NCI-H82 treated with DMSO at 0.1 percent for 48 hours (cell line): ENCODE data around the gene SMPD3.
"Not testable (repeated sequence)": the region's sequence is repeated elsewhere in the genome, so short reads cannot be mapped to it uniquely, and the experiment has no call there.

ENCODE experiments used
- DNase-seq: peaks from one replicate; lab custom pipeline; 2025; ENCODE audit not compliant: unreplicated experiment; lab: John Stamatoyannopoulos, UW

SMPD3 gene

DNA sequence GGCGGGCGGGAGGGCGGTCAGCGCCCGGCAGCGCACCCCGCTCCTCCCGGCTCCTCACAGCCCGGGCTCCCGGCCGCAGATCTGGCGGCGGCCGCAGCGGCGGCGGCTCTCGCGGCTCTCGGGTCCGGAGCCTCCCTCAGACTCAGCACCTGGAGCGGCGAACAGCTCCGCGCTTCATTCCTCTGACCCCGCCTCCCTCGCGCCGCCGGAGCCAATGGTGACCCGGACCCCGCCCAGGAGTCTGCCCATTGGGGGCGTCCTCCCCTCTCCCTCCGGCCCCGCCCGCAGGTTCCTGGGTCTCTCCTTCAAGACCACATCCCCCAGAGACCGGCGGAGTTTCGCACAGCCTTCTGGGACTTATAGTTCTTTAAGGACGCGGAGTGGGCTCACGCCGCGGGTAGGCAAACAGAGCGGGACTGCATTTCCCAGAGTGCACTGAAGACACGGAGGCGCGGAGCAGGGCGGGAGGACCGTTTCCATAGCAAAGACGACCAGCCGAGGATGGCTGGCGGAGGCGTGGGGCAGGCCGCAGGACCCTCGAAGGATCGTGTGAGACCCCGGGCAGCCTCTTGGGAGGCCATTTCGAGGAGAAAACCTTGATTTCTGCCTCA is at the start of gene SMPD3:
Gene SMPD3, minus strand, starts transcription at position 149 of the 611 bp plus-strand sequence. CDS start 76,327 bp downstream, outside the sequence.
- peak; percentile 97 for DNase-seq

DNA sequence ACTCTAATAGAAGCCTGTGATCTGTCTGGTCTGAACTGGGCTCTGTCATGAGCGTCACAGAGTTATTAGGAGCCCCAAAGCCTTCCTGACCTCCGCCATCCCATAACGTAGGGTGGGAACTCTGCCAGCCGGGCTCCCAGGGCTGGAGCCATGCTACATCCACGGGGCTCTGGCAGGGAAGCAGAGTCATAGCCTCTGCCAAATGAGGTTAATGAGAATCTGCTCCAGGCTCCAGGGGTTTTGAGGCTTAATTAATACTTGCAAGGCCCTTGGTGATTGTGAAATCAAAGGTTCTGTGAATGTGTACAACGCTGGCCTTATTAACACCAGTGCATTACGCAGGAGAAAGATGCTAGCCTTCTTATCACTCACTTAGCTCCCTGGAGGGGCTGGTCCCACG is 48.4 kb upstream of the SMPD3 start:
- DNase-seq = no peak

DNA sequence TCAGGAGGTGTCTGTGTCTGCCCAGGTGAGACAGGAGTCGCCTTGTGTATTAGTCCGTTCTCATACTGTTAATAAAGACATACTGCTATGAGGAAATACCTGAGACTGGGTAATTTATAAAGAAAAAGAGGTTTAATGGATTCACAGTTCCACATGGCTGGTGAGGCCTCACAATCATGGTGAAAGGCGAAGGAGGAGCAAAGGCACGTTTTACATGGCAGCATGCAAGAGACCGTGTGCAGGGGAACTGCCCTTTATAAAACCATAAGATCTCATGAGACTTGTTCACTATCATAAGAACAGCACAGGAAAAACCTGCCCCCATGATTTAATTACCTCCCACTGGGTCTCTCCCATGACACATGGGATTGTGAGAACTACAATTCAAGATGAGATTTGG is 46.0 kb upstream of the SMPD3 start:
- not testable (repeated sequence) for DNase-seq

DNA sequence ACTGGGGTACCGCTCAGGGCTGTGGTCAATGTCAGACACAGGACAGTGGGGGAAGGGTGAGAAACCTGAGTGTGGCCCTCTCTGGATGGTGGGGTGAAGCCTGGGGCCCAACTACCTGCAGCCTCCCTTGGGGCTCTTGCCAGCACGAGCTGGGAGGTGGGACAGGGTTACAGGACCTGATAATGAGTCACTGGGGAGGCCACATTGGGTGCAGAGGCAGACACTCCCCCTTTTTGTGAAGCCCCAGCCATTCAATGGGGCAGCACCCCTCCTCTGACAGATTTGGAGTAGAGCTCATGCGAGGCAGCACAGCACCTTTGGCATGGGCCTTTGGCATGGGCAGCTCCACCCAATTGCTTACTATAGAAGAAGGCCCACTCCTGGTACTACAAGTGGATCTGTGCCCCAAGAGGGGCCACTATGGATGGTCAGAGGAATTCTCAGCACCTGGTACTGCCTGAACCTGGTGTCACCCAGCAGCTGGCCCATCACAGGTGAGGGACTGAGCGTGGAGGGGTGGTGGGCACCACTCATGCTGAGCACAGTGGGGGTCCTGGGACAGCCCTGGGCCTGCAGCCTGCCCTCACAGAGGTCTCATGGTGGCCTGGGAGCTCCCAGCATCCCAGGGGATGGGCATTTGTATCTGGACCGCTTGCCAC is 45.2 kb upstream of the SMPD3 start:
- no peak for DNase-seq

DNA sequence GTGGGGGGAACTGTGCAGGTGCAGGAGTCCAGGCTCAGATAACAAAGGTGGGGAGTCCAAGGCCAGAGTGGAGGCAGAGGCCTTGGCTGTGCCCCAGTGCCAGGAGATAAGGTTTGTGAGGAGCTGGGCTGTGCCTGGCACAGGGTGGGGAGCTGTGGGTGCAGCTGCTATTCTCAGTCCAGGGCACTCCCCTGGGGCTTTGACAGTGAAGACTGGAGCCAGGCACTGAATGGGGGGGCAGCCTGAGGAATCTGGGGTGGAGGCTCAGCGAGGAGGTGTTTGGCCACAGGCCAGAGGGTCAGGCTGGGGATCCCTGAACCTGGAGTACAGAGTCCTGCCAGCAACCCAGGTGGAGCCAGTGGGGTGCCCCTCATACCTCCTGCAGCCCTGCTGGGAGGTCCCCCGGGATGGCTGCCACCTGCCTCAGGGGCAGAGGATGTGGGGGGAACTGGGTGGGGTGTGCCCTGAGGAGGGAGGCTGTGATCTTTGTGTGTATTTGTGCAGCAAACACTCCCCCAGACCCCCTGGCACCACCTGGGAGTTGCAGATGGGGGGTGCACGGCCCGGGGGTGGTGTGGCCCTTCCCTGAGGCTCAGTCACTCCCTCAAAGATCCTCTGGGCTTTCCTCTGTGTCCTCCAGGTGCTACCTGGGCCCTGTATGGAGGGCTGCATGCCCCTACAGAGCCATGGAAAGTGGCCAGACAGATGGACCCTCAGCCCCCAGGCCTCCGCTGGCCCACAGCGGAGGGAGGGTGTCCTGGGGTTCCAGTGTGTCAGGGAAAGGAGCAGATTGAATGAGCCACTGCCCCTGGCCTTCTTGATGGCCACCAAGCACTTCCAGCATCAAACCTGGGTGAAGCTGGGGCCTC is 44.5 kb upstream of the SMPD3 start:
- no peak for DNase-seq

DNA sequence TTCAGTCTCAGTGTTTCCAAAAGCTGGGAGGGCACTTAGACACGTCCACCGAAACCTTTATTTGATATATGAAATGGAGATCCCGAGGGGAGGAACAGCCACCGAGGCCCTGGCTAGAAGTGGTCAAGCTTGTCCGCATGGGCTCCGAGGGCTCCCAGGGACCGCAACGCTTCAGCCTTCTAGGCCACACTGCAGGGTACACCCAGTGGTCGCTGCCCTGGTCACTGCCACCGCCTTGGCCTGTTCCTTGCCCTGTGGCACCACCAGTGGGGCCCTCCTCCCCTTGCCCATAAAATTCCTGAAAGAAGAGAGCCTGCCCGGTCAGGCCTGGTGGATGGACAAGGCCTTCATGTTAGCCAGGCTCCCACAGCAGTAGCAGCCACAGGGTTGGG is 43.8 kb upstream of the SMPD3 start:
- no peak for DNase-seq

DNA sequence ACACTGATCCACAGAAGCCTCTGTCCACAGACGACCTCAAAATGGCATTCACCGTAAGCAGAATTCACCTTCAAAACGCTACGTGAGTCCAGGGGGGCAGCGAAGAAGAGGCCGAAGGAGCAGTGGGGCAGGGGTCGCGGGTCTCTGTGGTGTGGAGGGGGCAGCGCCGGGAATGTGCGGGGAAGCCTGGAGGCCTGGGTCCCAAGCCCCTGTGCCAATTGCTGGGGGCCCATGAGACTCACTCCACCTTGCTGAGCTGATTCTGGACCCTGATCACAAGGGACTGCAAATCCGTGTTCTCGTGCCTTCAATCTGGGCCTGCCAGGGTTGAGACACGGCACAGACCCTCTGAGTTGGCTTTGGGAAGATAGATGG is 43.3 kb upstream of the SMPD3 start:
- DNase-seq = no peak

DNA sequence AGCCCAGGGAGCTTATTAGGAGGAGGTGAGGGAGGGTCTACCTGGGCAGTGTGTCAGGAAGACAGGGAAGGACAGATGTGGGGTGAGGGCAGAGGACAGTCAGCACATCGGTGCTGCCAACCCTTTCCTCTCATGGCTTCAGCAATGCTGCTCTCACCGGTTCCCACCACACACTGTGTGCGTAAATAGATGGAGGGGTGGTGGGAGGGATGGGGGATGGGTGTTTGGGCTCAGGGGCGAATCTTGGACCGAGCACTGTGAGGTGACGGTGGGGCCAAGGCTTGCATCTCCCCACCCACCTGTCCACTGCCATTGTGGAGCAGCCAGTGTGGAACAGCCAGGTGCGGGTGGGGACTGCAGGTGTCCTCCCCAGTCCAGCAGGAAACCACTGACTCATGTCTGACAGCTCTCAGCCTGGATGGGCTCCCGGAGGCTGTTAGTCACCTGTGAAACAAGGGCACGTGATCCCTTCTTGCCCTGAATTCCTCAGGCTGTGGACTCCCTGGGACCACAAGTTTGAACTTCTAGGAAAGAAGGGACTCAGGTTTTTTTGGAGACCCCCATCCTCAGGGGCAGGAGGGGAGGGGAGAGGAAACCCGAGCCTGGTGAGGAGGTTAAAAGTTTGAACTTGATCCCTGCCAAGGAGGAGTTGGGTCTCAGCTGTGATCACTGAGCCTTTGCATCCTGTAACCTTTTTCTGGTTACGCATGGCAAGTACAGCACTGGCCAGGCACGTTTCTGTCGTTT is 42.7 kb upstream of the SMPD3 start:
- no peak for DNase-seq

DNA sequence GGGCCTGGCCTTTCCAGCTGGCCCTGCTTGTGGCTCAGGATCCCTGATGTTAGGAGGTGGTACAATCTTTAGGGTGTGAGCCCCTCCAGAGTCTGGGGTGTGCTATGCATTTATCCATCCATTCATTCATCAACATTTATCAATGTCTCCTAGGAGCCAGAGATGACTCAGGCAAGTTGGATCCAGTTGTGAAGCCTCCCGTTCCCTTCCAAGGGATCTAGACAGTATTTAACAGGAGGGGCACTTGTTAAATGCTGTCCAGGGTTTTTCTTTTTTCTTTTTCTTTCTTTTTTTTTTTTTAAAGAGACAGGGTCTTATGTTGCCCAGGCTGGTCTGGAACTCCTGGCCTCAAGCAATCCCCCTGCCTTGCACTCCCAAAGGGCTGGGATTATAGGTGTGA is 42.0 kb upstream of the SMPD3 start:
- no peak for DNase-seq

DNA sequence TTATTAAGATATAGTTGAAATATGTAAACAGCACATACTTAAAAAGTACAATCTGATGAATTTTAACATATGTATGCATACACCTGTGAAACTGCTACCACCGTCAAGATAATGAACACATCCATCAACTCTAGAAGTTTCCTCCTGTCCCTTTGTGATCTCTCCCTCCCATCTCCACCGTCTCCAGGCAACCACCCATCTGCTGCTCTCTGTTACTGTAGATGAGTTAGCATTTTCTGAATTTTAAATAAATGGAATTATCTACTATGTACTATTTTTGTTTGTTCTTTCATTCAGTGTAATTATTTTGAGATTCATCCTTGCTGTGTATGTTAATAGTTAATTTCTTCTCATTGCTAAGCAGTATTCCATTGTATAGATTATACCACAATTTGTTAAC is 40.2 kb upstream of the SMPD3 start:
- no peak for DNase-seq

DNA sequence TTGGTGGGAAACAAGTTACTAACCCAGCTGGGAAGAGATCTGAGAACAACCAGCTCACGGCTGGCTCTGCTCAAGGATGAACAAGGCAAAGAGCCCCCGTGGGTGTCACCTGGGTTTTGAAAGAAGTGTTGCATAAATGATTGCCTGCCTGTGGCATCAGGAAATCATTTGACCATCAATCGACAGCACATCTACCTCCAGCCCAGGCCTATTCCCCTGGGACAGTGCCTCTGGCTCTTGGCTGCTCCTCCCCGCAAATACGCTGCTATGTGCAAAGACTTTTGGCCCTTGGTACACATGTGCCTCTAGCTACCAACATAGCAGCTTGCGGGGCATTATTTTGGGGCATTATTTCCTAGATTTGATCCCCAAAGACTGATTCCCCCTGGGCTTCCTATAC is 39.4 kb upstream of the SMPD3 start:
- DNase-seq = no peak

DNA sequence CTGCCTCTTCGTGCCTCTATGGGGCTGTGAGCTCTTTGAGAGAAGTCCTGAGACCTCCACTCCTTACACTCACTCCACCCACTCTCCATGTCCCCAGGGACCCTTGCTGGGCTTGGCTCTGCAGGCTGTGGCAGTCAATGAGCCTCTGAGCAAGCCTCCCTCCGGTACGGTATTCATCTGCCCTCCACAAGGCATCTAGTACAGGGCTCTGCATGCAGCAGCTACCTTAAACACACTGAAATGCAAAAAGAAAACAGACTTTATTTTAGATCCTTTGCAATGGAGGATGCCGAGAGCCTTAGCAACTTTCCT is 38.9 kb upstream of the SMPD3 start:
- DNase-seq = no peak

DNA sequence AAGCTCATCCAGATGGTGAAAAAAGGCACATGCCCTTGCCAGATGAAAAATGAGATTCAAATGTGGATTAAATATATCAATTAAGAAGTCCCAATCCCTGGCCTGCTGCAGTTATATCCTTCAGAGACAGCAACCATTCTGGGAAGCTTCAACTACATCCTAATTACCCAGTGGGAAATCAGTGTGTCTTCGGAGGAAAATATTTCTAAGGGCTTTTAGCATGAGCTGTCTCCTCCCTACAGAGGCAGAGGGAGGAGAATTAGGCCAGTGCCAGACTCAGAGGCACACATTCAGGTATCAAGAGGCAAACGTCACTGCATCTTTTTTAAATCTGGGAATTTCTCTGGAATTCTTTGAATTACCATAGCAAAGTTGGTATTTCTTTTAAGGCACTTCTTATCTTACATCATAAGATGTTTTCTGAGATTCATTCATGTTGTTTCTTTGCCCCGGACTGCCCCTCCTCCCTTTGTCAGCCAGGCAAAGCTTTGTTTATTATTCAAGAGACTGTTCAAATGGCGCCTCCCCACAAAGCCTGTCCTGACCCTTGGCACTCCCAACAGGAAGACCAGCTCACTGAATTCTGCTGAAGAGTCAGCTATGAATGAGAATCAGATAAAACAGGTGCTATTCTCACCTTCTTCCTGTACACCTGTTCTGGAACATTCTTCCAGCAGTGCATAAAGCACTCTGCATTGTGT is 38.3 kb upstream of the SMPD3 start:
- DNase-seq = no peak

DNA sequence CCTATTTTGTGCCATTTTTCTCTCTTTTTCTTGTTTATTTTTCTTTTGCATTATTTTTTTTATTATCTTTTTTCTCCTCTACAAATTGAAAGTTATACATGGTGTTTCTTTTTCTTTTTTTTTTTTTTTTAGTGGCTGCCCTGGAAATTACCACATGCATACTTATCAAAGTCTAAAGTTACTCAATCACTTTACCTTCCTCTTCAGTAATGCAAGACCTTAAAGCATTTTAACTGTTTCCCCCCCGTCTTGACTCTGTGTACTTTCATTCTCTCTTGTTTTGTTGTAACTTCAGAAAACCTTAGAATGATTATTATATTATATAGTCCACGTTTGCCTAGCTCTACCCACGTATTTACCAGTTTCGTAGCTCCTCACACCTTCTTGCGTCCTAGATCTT is 33.3 kb upstream of the SMPD3 start:
- DNase-seq = no peak

DNA sequence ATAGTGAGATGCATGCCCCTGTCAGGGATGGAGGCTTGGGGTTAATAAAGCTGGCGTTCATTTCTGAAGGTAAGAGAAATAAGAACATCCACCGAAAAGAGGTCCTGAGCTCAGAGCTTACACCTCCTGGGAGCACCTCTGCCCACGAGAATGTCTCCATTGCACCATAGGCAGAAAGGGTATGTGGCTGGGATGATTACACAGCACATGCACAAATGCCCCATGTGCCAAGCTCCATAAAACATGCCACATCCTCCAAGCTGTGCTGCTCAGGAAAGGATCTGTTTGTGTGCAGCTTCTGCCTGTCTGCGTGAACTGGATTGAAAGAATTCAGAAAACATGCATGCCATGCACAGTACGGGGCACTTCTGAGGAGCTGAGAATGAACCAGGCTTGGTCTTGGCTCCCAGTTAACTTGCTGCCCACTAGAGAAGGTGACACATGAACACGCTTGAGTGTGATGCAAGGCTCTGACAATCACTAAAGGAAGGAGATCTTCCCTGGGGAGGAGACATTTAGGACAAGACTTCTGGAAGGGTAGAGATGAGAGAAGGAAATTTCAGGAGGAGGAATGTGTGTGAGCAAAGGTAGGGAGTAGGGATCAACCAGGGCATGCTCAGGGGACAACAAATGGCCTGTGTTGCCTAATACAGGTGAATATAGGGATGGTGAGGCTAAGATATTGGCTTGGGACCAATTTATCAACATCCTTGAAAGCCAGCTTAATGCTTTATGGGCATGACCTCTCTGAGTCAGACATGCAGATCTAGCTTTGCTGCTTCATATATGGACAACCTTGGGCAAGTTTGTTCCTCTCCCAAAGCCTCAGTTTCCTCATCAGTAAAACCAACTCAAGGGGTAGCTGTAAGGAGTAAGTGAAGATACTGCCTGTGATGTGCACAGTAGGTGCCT is 32.0 kb upstream of the SMPD3 start:
- no peak for DNase-seq

DNA sequence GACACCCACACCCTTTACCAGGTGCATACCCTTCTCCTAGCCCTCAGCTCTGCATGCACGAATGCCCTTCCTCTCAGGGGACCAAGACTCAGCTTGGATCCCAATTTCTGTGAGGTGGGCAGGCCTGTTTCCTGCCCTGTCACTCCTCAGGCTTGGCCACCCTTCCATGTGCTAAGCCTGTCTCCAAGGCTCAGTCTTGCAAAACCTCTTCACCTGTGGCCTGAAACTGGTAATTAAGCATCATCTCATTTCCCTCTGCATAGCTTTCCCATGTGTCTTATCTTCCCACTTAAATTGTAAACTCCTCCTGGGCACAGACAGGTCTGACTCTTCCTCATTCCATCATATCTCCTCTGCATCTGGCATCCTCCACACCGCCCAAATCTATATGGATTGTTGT is 31.0 kb upstream of the SMPD3 start:
- DNase-seq = no peak

DNA sequence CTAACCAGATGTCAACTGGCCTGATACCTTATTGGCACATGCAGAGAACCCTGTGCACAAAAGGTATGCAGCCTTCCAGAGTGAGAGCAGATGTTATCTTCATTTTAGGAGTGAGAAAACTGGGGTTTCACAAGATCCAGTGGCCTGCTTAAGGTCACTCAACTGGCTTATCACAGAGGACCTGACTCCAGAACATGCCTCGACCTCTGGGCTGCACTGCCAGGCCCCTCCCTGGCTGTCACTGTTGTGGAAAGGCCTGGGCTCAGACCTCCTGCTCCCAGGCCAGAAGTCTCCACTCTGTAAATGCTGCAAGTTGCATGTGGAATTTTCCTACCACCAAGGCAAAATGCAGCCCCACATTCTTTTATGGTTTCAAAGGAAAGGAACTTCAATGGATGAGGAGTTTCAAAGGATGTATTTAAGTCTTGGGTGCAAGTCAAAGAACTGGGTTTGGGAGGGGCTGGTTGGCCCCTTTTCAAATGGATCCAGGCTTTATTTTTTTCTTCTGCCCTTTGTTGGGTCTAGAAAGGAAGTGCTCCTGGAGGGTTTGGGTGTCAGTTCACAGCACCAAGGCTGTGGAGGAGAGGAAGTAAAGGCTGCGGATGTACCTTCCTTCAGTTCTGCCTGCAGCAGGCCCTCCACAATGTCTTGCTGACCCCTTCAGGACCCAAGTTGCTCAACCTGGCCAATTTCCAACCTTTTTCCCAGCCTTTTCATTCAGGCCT is 30.4 kb upstream of the SMPD3 start:
- no peak for DNase-seq

DNA sequence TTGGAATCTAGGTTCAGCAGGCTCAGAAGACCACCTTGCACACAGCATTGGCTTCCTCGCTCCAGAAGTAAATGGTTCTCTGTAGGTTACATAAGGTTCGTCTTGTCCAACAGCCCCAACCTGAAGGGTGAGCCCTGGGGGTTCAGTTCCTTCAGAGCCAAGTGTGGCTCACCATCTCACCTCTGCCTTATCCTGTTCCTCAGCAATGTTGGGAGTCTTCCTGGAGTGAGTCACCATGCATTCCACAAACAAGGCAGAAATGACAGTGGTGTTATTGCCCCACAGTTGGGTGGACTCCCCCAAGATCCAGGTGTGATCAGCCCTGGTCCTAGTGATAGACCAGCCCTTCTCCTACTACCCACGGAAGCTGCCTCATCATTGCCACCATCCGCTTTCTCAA is 26.8 kb upstream of the SMPD3 start:
- DNase-seq = no peak

DNA sequence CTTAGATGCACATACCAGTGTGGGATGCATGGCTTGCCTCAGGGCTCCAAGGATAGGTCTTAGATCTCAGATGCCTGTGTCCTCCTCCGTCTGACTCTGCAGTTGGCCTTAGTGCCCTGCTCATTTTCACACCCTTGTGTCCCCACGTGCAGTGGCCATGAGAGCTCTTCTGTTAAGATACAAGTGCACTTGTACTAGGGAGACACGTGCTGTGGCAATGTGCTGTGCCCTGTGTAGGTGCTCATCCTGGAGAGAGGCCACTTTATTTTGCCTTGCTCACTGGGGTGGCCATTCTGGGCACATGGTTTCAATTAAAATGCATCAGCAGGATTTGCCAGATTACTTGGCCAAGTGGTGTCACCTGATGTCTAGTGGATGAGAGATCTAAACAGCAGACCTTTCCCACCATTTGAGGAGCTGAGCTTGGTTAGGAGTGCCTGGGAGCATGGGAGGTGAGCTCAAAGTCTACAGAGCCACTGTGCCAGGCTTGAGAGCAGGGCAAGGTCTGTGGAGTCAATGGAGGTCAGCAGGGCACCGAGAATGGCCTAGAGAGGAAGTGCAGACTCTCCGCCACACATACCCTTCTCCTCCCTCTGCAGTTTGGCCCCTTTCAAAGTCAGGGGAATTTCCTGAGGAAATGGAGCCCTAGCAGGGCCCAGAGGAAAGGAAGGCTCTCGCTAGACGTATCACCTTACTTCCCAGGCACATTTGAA is 25.2 kb upstream of the SMPD3 start:
- DNase-seq = no peak
